Panc1 (cell line): ENCODE data around the gene NEAT1.

Experiments used
- CTCF ChIP-seq: fragments of 450-650 bp; IDR thresholded peaks from 2 replicates; pipeline ENCODE4 v1.5.1; 2017; ENCODE audit warnings: mild to moderate bottlenecking
- POLR2AphosphoS5 ChIP-seq: IDR thresholded peaks from 2 replicates; pipeline ENCODE4 v1.6.1; 2012; ENCODE audit warnings: mild to moderate bottlenecking, low read depth, low read length, moderate library complexity
- SIN3A ChIP-seq: IDR thresholded peaks from 2 replicates; pipeline ENCODE4 v1.6.1; 2012; ENCODE audit warnings: low read depth, mild to moderate bottlenecking, low read length, moderate library complexity, borderline replicate concordance; ENCODE audit not compliant: insufficient read depth
- TCF7L2 ChIP-seq: IDR thresholded peaks from 2 replicates; pipeline ENCODE4 v1.6.1; 2011; ENCODE audit warnings: mild to moderate bottlenecking, low read depth, low read length, inconsistent platforms

DNA sequence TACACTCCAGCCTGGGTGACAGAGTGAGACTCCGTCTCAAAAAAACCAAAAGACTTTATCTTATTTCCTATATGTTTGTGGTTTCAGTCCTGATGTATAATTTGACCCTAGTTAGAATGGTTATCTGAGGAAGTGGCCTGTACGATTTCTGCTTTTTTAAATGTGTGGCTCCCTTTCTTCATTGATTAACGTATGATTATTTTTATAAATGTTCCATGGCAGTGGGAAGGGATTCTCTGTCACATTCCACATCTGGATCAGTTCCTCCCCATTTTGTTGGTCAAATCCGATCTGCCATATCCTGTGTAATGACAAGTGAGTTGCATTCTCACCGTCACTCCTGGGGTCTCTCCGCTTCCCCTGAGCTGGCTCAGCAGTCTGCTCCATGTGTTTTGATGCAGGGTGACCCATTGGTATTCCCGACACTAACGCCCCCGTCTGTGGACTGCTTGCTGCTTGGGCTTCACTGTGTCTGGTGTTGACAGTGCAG, 20.3 kb downstream of the NEAT1 start:
- no peak for TF ChIP-seq CTCF
- no peak; the same call in 1 of the 2 replicates for TF ChIP-seq POLR2AphosphoS5
- TF ChIP-seq SIN3A: no peak
- TF ChIP-seq TCF7L2: no peak
